Neural cell (in vitro differentiated cells): Measurements from ENCODE around the gene WIPI1.

Experiments
- CTCF ChIP-seq: fragments of 450-650 bp; IDR thresholded peaks from 2 replicates; pipeline ENCODE4 v1.5.1; 2014; ENCODE audit warnings: antibody characterized with exemption, mild to moderate bottlenecking, moderate library complexity; ENCODE audit not compliant: poor library complexity, severe bottlenecking
- POLR2AphosphoS5 ChIP-seq: IDR thresholded peaks from 2 replicates; pipeline ENCODE4 v1.6.1; 2012
- RAD21 ChIP-seq: fragments of 450-650 bp; conservative IDR thresholded peaks from 2 replicates; pipeline ENCODE4 v1.6.1; 2014; ENCODE audit warnings: antibody characterized with exemption, mild to moderate bottlenecking, moderate library complexity
- REST ChIP-seq: IDR thresholded peaks from 2 replicates; pipeline ENCODE4 v1.6.1; 2012; ENCODE audit warnings: borderline replicate concordance
- TAF1 ChIP-seq: IDR thresholded peaks from 2 replicates; pipeline ENCODE4 v1.6.1; 2012; ENCODE audit warnings: low read depth

GRCh38 chr17:68497885-68498319 is 40.6 kb upstream of the WIPI1 start:
- TF ChIP-seq RAD21, result no peak
- no peak for TF ChIP-seq CTCF
- TF ChIP-seq REST, result no peak
- TF ChIP-seq POLR2AphosphoS5, result no peak
- TF ChIP-seq TAF1, result no peak
